PC-3 (cell line): ENCODE data around the gene PNMA1. TPM values are rescaled to one million over a fixed set of nuclear protein-coding genes. Genes with fewer than 3 reads are reported as not detected.

Experiments
- ATAC-seq: fragments of 200-7000 bp; cut with Tn5 transposase; 2 replicates; pipeline ENCODE4 v1.9.1; 2020; ENCODE audit warnings: mild to moderate bottlenecking, moderate library complexity
- BruUV-seq: library from RNA; stranded (reverse); fragments of 400-500 nt; replicated peaks from 2 replicates; lab custom pipeline; 2021; lab: Mats Ljungman, UMichigan
- CTCF ChIA-PET: fragments of 300-600 bp; sonication (Branson Sonifier 250); formaldehyde crosslinking; loops from one replicate; lab custom pipeline; 2022; ENCODE audit warnings: antibody characterized with exemption; lab: Charles Lee
- POLR2A ChIA-PET: fragments of 300-600 bp; sonication (Branson Sonifier 250); formaldehyde crosslinking; loops from one replicate; lab custom pipeline; 2022; ENCODE audit warnings: antibody characterized with exemption; ENCODE audit not compliant: unreplicated experiment; lab: Charles Lee
- DNase-seq: peaks from one replicate; pipeline ENCODE4 v3.0.0-alpha.2; 2015
- H2AFZ ChIP-seq: fragments of 300-600 bp; sonication (generic); 2 replicates; pipeline ENCODE4 v1.6.0; 2016; ENCODE audit warnings: antibody characterized with exemption, low read length
- H3F3A ChIP-seq: fragments of 300-600 bp; sonication (generic); one replicate; pipeline ENCODE4 v1.6.0; 2017; ENCODE audit warnings: antibody characterized with exemption, low read length, control low read depth, mild to moderate bottlenecking; ENCODE audit not compliant: unreplicated experiment
- H3K27ac ChIP-seq: fragments of 300-600 bp; sonication (generic); 2 replicates; pipeline ENCODE4 v1.5.1; 2016; ENCODE audit warnings: mild to moderate bottlenecking, low read length
- H3K27me3 ChIP-seq: fragments of 300-600 bp; sonication (generic); 2 replicates; pipeline ENCODE4 v1.6.1; 2016; ENCODE audit warnings: low read length, mixed read lengths
- H3K36me3 ChIP-seq: fragments of 300-600 bp; sonication (generic); 2 replicates; pipeline ENCODE4 v1.6.1; 2016; ENCODE audit warnings: low read depth, mixed run types, low read length, mixed read lengths
- H3K4me1 ChIP-seq: fragments of 300-600 bp; sonication (generic); 2 replicates; pipeline ENCODE4 v1.5.1; 2016; ENCODE audit warnings: low read length; ENCODE audit not compliant: insufficient read depth
- H3K4me2 ChIP-seq: fragments of 300-600 bp; sonication (generic); 2 replicates; pipeline ENCODE4 v1.6.0; 2016; ENCODE audit warnings: low read length
- H3K4me3 ChIP-seq: fragments of 300-600 bp; sonication (generic); 2 replicates; pipeline ENCODE4 v1.5.1; 2016; ENCODE audit warnings: mild to moderate bottlenecking, low read length, mixed read lengths
- H3K79me2 ChIP-seq: fragments of 300-600 bp; sonication (generic); 2 replicates; pipeline ENCODE4 v1.6.1; 2017; ENCODE audit warnings: low read length, mixed read lengths
- H3K9ac ChIP-seq: fragments of 300-600 bp; sonication (generic); 2 replicates; pipeline ENCODE4 v1.6.0; 2016; ENCODE audit warnings: mild to moderate bottlenecking, low read length
- H3K9me2 ChIP-seq: fragments of 300-600 bp; sonication (generic); replicated peaks from 2 replicates; pipeline ENCODE4 v1.6.1; 2016; ENCODE audit warnings: mixed run types, low read length, mixed read lengths
- H3K9me3 ChIP-seq: fragments of 300-600 bp; sonication (generic); 2 replicates; pipeline ENCODE4 v1.6.1; 2016; ENCODE audit warnings: low read length, mixed read lengths
- H4K20me1 ChIP-seq: fragments of 300-600 bp; sonication (generic); 2 replicates; pipeline ENCODE4 v1.6.1; 2016; ENCODE audit warnings: low read length, mixed read lengths
- CTCF ChIP-seq: fragments of 300-600 bp; sonication (generic); conservative IDR thresholded peaks from 2 replicates; pipeline ENCODE4 v1.5.1; 2017; ENCODE audit warnings: antibody characterized with exemption, low read depth, mild to moderate bottlenecking, low read length
- EZH2 ChIP-seq: fragments of 300-600 bp; sonication (generic); IDR thresholded peaks from one replicate; pipeline ENCODE4 v1.6.1; 2017; ENCODE audit warnings: antibody characterized with exemption, mild to moderate bottlenecking, low read length; ENCODE audit not compliant: unreplicated experiment
- EZH2phosphoT487 ChIP-seq: fragments of 300-600 bp; sonication (generic); IDR thresholded peaks from 2 replicates; pipeline ENCODE4 v1.6.1; 2018; ENCODE audit warnings: mild to moderate bottlenecking, antibody characterized with exemption, low read length, borderline replicate concordance
- intact Hi-C: fragments of 100-400 bp; cut with micrococcal nuclease; formaldehyde crosslinking; loops from 2 replicates; pipeline ENCODE4 v1.9.0; 2023
- total RNA-seq: library from RNA; depleted of rRNA; stranded (reverse); fragments of >200 nt; gene quantifications from 2 replicates; pipeline ENCODE4 v1.2.3, GENCODE V29; 2014

The PNMA1 gene
- total RNA-seq, 1 experiment from 2014 or later, result 30.8 TPM

GRCh38 chr14:73740618-73741326 is 26.6 kb upstream of the PNMA1 start:
- TF ChIP-seq CTCF, result no peak
- TF ChIP-seq EZH2phosphoT487, result no peak
- TF ChIP-seq EZH2, result no peak
- ATAC-seq (peak; percentile 53), DNase-seq (peak; percentile 91)
- H4K20me1 ChIP-seq, result peaks cover 22% of the 10 kb centered on the region; the same call in 1 of the 2 replicates
- peaks cover 62% of the 10 kb centered on the region for H3K4me1 ChIP-seq
- peaks cover 17% of the 10 kb centered on the region; the same call in 1 of the 2 replicates for H3K36me3 ChIP-seq
- H3K4me2 ChIP-seq, result peak overlapping the region; percentile 86
- no peaks in the 10 kb centered on the region for H3K9me3 ChIP-seq
- no peaks in the 10 kb centered on the region for H3K9me2 ChIP-seq
- ChIA-PET POLR2A (interaction anchor here (0.5 to 0.9 kb wide), 4 partner anchors 9 to 103 kb away, joined by 3 to 7 read pairs (median 4); no protein-coding TSS in a partner anchor), CTCF (interaction anchor here (0.5 to 1.3 kb wide), 6 partner anchors 10 to 518 kb away, joined by 3 to 8 read pairs (median 4); a partner anchor contains a TSS)
- intact Hi-C loops, result loop anchor here (1.0 kb wide), 1 partner anchor 18 kb away; no protein-coding TSS in a partner anchor
- BruUV-seq, result no TSS peak
- 0 out of 2 replicates have a peak overlapping the region, but pooled peaks have one; percentile 2 for H2AFZ ChIP-seq
- H3K9ac ChIP-seq, result peak overlapping the region; percentile 72
- no peaks in the 10 kb centered on the region for H3K27me3 ChIP-seq
- peaks cover 4% of the 10 kb centered on the region for H3F3A ChIP-seq
- peak overlapping the region; percentile 59 for H3K4me3 ChIP-seq
- H3K79me2 ChIP-seq, result peaks cover 86% of the 10 kb centered on the region
- peak overlapping the region; percentile 92 for H3K27ac ChIP-seq

- intact Hi-C loops, result no loop called here
- peak overlapping the region; percentile 43 for H3K9ac ChIP-seq
- ATAC-seq, result no peak
- peaks cover 79% of the 10 kb centered on the region for H3K79me2 ChIP-seq
- peak overlapping the region; percentile 92 for H3K27ac ChIP-seq
- H3K4me3 ChIP-seq, result peak overlapping the region; percentile 59; the same call in 1 of the 2 replicates
- peak overlapping the region; percentile 86 for H3K4me2 ChIP-seq
- peaks cover 15% of the 10 kb centered on the region; the same call in 1 of the 2 replicates for H4K20me1 ChIP-seq
- ChIA-PET POLR2A (no interaction called here), CTCF (interaction anchor here (1.3 kb wide), 1 partner anchor 18 kb away, joined by 8 read pairs; no protein-coding TSS in a partner anchor)
- H2AFZ ChIP-seq, result no peak overlapping the region
- no peaks in the 10 kb centered on the region for H3K27me3 ChIP-seq
- H3K36me3 ChIP-seq, result peaks cover 21% of the 10 kb centered on the region; the same call in 1 of the 2 replicates
- no peaks in the 10 kb centered on the region for H3K9me3 ChIP-seq
- H3K9me2 ChIP-seq, result no peaks in the 10 kb centered on the region
- TF ChIP-seq EZH2phosphoT487 (no peak), EZH2 (no peak), CTCF (no peak)
- BruUV-seq, result no TSS peak
- H3F3A ChIP-seq, result peaks cover 4% of the 10 kb centered on the region
- H3K4me1 ChIP-seq, result peaks cover 54% of the 10 kb centered on the region
- no peak for DNase-seq
These were observed 25.9 kb upstream of the PNMA1 start for GRCh38 chr14:73739899-73740617.
